ENCODE results near the gene HNRNPUL1. TPM values are rescaled to one million over a fixed set of nuclear protein-coding genes. Genes with fewer than 3 reads are reported as not detected.

Gene HNRNPUL1
- total RNA-seq, 4 donors from 2014 or later, result 130 to 196 (median 152) TPM

DNA sequence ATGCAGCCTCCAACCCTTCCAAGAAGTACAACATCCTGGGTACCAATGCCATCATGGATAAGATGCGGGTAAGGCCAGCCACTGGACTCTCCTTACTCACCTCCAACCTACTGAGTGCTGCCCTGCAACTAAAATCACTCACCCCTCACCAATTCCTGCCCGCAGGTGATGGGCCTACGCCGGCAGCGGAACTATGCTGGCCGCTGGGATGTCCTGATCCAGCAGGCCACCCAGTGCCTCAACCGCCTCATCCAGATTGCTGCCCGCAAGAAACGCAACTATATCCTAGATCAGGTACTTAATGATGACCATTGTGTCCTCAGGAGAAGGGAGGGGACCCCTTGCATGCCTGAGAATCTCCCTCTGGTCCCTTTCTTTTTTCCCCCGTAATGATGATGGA lies 30.2 kb downstream of the HNRNPUL1 start:
- H3K4me3 ChIP-seq (ENCODE audit: low read depth, poor library complexity, severe bottlenecking), result no peak overlapping the region
- intact Hi-C loops (cut with DNase I; ENCODE audit: low total_unique reads), result no loop called here
- WGBS, 2 donors, result 95 to 96% methylated on average over 10 of the region's 10 CpGs
- DNase-seq (ENCODE audit: low spot score in 2 of 2), result no peak
- TF ChIP-seq POLR2A (IDR thresholded peaks at IDR 0.05), result no peak
- TF ChIP-seq, protein P1, sequence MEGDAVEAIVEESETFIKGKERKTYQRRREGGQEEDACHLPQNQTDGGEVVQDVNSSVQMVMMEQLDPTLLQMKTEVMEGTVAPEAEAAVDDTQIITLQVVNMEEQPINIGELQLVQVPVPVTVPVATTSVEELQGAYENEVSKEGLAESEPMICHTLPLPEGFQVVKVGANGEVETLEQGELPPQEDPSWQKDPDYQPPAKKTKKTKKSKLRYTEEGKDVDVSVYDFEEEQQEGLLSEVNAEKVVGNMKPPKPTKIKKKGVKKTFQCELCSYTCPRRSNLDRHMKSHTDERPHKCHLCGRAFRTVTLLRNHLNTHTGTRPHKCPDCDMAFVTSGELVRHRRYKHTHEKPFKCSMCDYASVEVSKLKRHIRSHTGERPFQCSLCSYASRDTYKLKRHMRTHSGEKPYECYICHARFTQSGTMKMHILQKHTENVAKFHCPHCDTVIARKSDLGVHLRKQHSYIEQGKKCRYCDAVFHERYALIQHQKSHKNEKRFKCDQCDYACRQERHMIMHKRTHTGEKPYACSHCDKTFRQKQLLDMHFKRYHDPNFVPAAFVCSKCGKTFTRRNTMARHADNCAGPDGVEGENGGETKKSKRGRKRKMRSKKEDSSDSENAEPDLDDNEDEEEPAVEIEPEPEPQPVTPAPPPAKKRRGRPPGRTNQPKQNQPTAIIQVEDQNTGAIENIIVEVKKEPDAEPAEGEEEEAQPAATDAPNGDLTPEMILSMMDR (IDR thresholded peaks at IDR 0.05), result no peak

DNA sequence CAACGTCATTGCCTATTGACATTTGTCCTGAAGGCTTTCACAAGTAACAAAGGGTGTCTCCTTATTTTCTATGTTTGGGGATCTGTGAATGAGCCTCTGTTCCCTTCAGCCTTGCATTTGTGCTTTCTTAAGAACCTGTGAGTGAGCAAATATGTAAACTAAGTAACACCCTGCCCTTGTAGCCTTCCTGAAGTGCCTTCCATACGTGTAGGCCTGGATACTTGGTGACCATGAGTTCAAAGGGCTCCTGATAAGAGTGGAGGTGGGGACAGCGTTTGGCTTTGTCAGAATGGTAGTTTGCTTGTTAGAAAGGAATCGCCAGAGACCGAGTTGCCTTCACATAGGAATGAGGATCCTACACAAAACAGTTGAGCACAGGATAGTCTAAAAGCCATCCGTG lies 31.3 kb downstream of the HNRNPUL1 start:
- TF ChIP-seq, protein P1 (IDR thresholded peaks at IDR 0.05), result no peak
- no peak for TF ChIP-seq POLR2A (IDR thresholded peaks at IDR 0.05)
- DNase-seq (ENCODE audit: low spot score in 2 of 2), result no peak
- intact Hi-C loops (cut with DNase I; ENCODE audit: low total_unique reads), result no loop called here
- WGBS, 2 donors, result 76 to 79% methylated on average over 6 of the region's 6 CpGs
- no peak overlapping the region for H3K4me3 ChIP-seq (ENCODE audit: low read depth, poor library complexity, severe bottlenecking)

DNA sequence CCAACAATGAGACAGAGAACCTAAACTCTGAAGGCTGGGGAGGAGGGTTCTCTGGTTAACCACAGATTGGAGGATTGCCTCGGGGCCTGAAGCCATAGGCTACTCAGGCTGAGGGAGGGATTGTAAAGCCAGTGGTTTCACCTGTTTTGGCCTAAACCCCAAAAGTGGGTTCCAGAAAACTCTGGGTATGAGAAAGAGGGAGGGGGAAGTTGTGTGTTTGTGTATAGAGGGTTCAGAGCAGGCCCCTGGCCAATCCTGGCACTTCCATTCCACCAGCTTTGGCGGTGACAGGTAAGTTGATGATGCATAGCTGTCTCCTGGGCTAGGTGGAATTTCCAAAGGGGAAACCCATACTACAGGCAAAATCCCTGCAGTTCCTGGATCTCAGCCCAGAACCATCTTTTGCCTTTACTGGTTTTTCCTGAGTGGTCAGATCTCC lies 32.3 kb downstream of the HNRNPUL1 start:
- 49 to 74% methylated on average over 2 of the region's 2 CpGs for WGBS, 2 donors
- TF ChIP-seq POLR2A (IDR thresholded peaks at IDR 0.05), result no peak
- TF ChIP-seq, protein P1 (IDR thresholded peaks at IDR 0.05), result no peak
- H3K4me3 ChIP-seq (ENCODE audit: low read depth, poor library complexity, severe bottlenecking), result no peak overlapping the region
- DNase-seq (ENCODE audit: low spot score in 2 of 2), result no peak
- intact Hi-C loops (cut with DNase I; ENCODE audit: low total_unique reads), result no loop called here

DNA sequence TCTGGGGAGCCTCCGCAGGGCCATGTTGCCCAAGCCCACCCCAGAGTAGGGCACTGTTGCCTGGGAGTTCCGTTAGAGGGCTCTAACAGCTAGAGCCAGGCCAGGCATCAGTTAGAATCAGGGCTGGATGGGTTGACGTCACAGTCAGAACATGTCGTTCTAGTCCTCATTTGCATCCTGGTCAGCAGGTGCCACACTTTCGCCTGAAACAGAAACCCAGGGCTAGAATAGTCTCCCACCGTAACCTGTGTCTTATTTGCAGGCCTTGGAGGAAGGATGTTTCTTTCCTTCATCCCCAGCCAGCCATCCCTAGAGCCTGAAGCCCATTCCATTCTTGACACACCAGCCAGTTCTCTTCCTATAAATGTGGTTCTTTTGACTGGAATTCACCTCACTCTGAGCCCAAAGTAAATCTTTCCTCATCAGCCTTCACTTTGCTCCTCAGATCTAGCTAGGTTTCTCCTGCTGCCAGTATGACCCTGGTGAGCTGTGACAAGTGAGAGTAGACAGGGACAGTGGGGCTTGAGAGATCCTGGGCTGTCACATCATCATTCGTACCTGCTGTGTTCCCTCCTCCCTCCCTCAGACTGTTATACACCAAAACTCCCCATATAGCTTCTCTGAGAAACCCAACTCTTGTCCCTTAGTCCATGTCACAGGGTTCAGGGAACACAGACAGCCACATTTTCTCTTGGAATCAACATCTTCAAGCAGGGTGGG lies 33.6 kb downstream of the HNRNPUL1 start:
- no peak for DNase-seq (ENCODE audit: low spot score in 2 of 2)
- intact Hi-C loops (cut with DNase I; ENCODE audit: low total_unique reads), result no loop called here
- WGBS, 2 donors, result 56 to 71% methylated on average over 7 of the region's 7 CpGs
- no peak for TF ChIP-seq POLR2A (IDR thresholded peaks at IDR 0.05)
- TF ChIP-seq, protein P1 (IDR thresholded peaks at IDR 0.05), result no peak
- no peak overlapping the region for H3K4me3 ChIP-seq (ENCODE audit: low read depth, poor library complexity, severe bottlenecking)

DNA sequence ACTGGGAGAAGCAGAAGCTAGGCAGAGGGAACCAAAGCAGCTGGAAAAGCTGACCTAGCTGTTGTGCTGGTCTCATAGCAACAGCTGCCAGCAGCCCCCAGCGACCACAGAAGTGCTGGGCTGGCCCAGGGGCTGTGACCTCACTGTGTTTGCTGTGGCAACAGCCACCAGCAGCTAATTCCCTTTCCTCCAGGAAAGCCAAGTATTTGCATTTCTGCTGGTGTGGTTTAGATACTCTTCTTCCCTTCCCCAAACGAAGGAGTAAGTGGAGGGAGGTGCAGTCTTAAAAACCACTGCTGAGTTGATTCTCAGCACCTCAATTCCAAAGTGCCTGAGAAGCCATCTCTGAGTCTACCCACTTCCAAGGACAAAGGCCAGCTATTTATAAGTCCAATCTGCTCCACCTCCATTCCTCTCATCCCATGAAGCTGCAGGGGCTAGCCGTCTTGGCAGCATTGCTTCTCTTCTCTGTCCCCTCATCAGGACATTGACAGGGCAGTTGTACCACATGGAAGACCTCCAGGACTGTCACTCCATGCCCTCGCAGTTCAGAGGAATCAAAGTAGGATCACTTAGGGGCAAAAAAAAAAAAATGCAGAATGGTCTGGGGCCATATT lies 34.3 kb downstream of the HNRNPUL1 start:
- TF ChIP-seq, protein P1 (IDR thresholded peaks at IDR 0.05), result no peak
- no peak for TF ChIP-seq POLR2A (IDR thresholded peaks at IDR 0.05)
- peak; percentile 56 to 90 for DNase-seq (ENCODE audit: low spot score in 2 of 2)
- intact Hi-C loops (cut with DNase I; ENCODE audit: low total_unique reads), result no loop called here
- H3K4me3 ChIP-seq (ENCODE audit: low read depth, poor library complexity, severe bottlenecking), result no peak overlapping the region
- WGBS, 2 donors, result 15 to 37% methylated on average over 4 of the region's 4 CpGs
